GM10248 (cell line): ENCODE results near the gene PACRG.

Experiments
- CTCF ChIA-PET: fragments of 300-600 bp; sonication (Branson Sonifier 250); formaldehyde crosslinking; extraction: SDS; loops from one replicate; lab custom pipeline; 2021; ENCODE audit warnings: antibody characterized with exemption; lab: Yijun Ruan, JAX
- POLR2A ChIA-PET: fragments of 350-650 bp; sonication (Branson Sonifier 250); formaldehyde crosslinking; extraction: SDS; loops from one replicate; lab custom pipeline; 2020; ENCODE audit warnings: antibody characterized with exemption; lab: Yijun Ruan, JAX
- DNase-seq: peaks from one replicate; pipeline ENCODE4 v3.0.0; 2012; ENCODE audit errors: extremely low spot score
- CTCF ChIP-seq: IDR thresholded peaks from 2 replicates; pipeline ENCODE4 v1.5.1; 2012; ENCODE audit warnings: mild to moderate bottlenecking, low read depth; ENCODE audit errors: extremely low read depth, missing control alignments, control extremely low read depth

Gene PACRG

GRCh38 chr6:163162874-163163213 is 435.1 kb downstream of the PACRG start:
- ChIA-PET POLR2A (no interaction called here), CTCF (no interaction called here)
- DNase-seq, result no peak
- TF ChIP-seq CTCF, result no peak

GRCh38 chr6:163164175-163164900 is 436.6 kb downstream of the PACRG start:
- POLR2A ChIA-PET, result no interaction called here
- CTCF ChIA-PET, result no interaction called here
- DNase-seq, result no peak
- no peak for TF ChIP-seq CTCF

GRCh38 chr6:163165155-163165910 is 437.6 kb downstream of the PACRG start:
- POLR2A ChIA-PET, result no interaction called here
- TF ChIP-seq CTCF, result no peak
- DNase-seq, result no peak
- CTCF ChIA-PET, result no interaction called here

- no peak for DNase-seq
- ChIA-PET POLR2A (no interaction called here), CTCF (no interaction called here)
- no peak for TF ChIP-seq CTCF
Measured at GRCh38 chr6:163165922-163166321, 438.1 kb downstream of the PACRG start.

DNA sequence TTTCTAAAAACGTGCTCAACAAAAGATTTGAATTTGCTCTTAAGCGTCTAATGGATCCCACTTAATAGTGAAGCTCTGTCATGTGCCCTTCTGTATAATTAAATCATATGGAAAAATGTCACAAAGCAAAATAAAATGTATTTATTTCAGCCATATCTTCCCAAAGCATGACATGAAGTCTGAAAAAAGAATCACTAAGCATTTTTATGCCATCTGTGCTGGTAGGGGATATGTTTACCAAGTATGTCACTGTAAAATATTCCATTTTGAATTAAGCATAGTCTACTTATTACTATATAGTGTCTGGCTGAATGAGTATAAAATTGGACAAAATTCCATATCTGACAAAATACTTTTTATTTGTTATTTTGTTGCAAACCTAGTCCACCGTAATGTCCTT is 438.7 kb downstream of the PACRG start:
- ChIA-PET CTCF (interaction anchor here (0.9 to 1.4 kb wide), 2 partner anchors 8 to 12 kb away, joined by 3 to 6 read pairs; no protein-coding TSS in a partner anchor), POLR2A (no interaction called here)
- DNase-seq, result no peak
- no peak for TF ChIP-seq CTCF

GRCh38 chr6:163169521-163169920 is 441.7 kb downstream of the PACRG start:
- ChIA-PET CTCF (interaction anchor here (1.0 to 2.9 kb wide), 10 partner anchors 9 to 138 kb away, joined by 3 to 13 read pairs (median 4); no protein-coding TSS in a partner anchor), POLR2A (no interaction called here)
- TF ChIP-seq CTCF, result no peak
- no peak for DNase-seq
